GM19324 (cell line): Measurements from ENCODE around the gene TAS2R14.

Source experiments
- ATAC-seq: cut with Tn5 transposase; IDR thresholded peaks from one replicate; pipeline ENCODE4 v1.9.1; 2021; ENCODE audit warnings: mild to moderate bottlenecking, moderate library complexity; ENCODE audit not compliant: unreplicated experiment, low FRiP score

Gene TAS2R14, protein sequence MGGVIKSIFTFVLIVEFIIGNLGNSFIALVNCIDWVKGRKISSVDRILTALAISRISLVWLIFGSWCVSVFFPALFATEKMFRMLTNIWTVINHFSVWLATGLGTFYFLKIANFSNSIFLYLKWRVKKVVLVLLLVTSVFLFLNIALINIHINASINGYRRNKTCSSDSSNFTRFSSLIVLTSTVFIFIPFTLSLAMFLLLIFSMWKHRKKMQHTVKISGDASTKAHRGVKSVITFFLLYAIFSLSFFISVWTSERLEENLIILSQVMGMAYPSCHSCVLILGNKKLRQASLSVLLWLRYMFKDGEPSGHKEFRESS

DNA sequence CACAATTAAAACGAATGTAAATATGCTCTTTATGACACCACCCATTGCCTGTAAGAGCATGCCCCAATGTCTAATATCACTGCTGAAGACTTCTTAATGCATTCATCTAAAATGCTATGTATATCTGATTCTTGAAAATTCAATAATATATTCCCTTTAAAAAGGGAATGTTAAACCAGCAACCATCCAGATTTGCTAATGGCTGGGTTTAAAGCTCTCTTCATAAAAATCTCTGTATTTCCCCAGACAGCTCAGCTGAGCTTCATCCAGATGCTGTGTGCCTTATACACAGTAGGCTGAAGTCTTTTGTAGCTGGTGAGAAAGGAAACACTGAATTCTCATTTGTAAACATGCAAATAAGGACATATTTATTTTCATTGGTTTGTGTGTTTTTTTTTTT, at the start of gene TAS2R14:
Gene TAS2R14 (minus strand): TSS at position 101 of the 400 bp plus-strand sequence. CDS start 56 bp downstream, at position 45.
- ATAC-seq = no peak

GRCh38 chr12:10986812-10987211, 47.7 kb upstream of the TAS2R14 start, which contains the start of gene TAS2R50:
Gene TAS2R50, minus strand, starts transcription at chr12:10986912. Its CDS starts 52 bp downstream, at chr12:10986860.
- ATAC-seq = no peak

GRCh38 chr12:10982244-10982643, 43.2 kb upstream of the TAS2R14 start:
- ATAC-seq = no peak

DNA sequence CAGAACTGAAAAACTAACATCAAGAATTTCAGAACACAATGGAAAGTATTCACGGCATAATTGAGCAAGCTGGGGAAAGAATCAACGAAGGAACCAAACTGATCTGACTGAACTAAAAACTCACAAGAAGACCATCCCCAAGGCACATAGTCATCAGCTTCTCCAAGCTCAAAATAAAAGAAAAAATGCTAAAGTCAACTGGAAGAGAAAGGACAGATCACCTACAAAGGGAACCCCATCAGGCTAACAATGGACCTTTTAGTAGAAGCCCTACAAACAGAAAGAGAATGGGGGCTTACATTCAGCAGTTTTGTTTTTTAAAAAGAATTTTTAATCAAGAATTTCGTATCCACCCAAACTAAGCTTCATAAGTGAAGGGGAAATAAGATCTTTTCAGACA, 35.9 kb upstream of the TAS2R14 start:
- ATAC-seq = no peak

GRCh38 chr12:10968765-10969456, 29.8 kb upstream of the TAS2R14 start:
- ATAC-seq = no peak

GRCh38 chr12:10967409-10967808, 28.3 kb upstream of the TAS2R14 start:
- no peak for ATAC-seq

- ATAC-seq = no peak
These were observed 27.3 kb upstream of the TAS2R14 start for GRCh38 chr12:10966314-10966713.

GRCh38 chr12:10965476-10965875, 26.4 kb upstream of the TAS2R14 start:
- no peak for ATAC-seq

- no peak for ATAC-seq
These were observed 21.1 kb upstream of the TAS2R14 start for GRCh38 chr12:10960211-10960610.

DNA sequence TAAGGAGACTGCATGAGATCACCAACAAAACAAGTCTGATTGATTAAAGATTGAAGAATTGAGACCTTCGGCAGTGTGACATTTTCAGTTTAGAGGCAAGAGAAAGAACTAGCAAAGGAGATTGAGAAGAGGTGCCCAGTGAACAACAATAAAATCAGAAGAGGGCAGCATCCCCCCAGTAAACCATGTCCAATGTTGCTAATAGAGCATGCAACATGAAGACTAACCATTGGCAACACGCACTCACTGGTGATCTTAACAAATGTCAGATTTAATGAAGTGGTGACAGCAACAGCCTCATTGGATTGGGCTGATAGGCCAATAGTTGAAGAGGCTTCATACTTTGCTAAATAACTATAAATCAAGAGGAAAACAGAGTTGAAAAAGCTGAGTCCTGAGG, 20.7 kb upstream of the TAS2R14 start:
- no peak for ATAC-seq

GRCh38 chr12:10957741-10958140, 18.7 kb upstream of the TAS2R14 start:
- no peak for ATAC-seq

DNA sequence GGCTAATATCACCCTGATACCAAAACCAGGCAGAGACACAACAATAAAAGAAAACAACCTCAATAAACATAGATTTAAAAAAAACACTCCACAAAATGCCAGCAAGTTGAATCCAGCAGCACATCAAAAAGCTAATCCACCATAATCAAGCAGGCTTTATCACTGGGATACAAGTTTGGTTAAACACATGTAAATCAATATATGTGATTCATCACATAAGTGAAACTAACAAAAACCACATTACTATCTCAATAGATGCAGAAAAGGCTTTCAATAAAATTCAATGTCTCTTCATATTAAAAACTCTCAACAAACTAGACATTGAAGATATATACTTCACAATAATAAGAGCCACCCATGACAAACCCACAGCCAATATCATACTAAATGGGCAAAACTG, 17.0 kb upstream of the TAS2R14 start:
- ATAC-seq = no peak

GRCh38 chr12:10952645-10953044, 13.6 kb upstream of the TAS2R14 start:
- ATAC-seq = no peak

- no peak for ATAC-seq
These were observed 4.1 kb upstream of the TAS2R14 start for GRCh38 chr12:10943167-10943566.

DNA sequence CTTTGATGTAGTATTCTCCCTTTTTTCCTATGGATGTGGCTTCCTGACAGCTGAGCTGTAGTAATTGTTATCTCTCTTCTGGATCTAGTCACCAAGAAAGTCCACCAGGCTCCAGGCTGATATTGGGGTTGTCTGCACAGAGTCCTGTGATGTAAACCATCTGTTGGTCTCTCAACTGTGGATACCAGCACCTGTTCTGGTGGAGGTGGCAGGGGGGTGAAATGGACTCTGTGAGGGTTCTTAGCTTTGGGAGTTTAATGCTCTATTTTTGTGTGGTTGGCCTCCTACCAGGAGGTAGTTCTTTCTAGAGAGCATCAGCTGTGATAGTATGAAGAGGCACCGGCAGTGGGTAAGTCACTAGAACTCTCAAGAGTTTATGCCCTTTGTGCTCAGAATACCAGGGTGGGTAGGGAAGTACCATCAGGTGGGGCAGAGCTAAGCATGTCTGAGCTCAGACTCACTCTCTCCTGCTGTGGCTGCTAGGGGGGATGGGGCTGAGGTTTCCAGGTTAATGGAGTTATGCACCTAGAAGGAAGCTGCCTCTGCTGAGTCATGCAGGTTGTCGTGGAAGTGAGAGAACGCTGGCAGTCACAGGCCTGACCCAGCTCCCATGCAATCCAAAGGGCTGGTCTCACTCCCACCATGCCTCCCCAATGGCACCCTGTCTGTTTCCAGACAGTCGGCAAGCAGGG, 3.0 kb upstream of the TAS2R14 start:
- ATAC-seq = no peak

DNA sequence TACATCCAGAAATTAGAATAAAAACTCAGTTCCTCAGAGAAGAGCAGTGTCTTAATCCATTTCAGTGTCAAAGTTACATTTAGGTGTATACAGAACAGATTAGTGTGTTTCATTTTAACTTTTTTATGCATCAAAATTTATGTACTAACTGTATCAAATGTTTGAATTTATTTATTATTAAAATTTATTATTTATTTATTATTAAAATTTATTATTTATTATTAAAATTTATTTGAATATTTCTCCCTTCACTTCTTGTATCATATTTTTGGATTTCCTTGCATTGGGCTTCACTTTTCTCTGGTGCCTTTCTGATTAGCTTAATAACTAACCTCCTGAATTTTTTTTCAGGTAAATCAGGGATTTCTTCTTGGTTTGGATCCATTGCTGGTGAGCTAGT, 2.3 kb upstream of the TAS2R14 start:
- ATAC-seq = no peak

DNA sequence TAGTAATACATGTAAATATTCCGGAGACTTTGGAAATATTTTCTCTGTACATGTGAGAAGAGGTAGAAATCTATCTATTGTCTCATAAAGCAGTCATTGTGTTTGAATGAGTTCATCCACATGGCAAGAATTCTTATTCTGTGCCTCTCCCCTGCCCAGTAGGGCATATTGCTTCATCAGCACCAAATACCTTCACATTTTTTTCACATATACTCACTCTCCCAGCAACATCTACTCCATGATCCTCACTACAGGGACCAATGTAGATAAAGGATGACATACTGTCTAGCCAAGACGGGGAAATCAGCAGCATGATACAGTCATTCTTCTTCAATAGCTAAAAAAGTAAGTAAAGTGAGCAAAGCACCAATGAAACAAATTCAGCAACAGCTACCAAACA, 1.3 kb upstream of the TAS2R14 start:
- ATAC-seq = no peak

DNA sequence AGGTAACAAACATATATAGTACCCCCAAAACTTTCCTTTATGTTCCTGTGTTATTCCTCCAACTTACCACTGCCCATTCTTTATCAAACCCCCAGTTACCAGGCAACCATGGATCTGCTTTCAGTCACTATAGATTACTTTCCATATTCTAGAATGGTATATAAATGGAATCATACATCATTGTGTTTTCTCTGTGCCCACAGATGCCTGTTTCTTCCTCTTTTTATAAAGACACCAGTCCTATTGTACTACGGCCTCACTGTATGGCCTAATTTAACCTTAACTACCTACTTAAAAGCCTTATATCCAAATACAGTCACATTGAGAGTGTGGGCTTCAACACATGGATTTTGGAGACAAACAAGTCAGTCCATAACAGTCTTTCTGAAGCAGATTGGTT, 2.6 kb downstream of the TAS2R14 start:
- ATAC-seq = no peak

DNA sequence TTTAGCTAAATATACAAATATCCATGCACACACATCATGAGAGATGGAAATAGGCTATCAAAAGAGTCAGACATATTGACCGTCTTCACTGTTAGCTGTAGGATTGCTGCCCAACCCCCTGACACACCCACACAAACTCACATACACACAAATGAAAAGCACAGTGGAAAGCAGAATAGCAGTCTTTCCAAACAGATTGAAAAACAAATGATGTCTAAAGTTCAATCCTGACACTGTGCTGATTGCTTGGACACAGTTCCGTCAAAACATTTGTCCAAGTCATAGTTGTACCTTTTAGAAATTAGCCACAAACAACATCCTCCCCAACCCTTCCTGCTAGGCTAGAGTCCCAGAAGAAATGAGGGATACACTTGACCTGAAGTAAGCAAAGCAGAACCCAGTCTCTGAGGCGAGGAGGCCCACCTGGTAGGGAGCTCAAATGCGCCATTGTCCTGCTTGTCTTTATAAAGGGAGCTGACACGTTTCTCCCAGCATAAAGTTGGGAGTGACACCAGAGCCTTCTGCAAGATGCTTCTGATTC, 10.2 kb downstream of the TAS2R14 start, which contains the start of gene PRH2:
Gene PRH2 (plus strand): TSS at position 491 of the 541 bp plus-strand sequence. CDS start 38 bp downstream, at position 529.
- no peak for ATAC-seq

GRCh38 chr12:10926269-10926668, 12.8 kb downstream of the TAS2R14 start:
- ATAC-seq = no peak

DNA sequence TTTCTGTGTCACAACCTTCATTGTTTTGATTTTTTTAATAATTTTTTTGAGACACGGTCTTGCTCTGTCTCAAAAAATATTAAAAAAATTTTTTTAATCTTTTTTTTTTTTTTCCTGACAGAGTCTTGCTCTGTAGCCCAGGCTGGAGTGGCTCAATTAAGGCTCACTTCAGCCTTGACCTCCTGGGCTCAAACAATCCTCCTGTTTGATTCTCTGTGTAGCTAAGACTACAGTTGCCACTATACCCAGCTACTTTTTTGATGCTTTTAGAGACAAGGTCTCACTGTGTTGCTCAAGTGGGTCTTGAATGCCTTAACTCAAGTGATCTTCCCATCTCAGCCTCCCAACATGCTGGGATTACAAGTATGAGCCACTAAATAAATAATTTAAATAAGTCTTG, 19.3 kb downstream of the TAS2R14 start:
- ATAC-seq = no peak
